H1 (cell line): ENCODE measurements around the gene ZFYVE27. TPM values are rescaled to one million over a fixed set of nuclear protein-coding genes. Genes with fewer than 3 reads are reported as not detected.

Experiments used
- CTCF ChIA-PET: fragments of 300-600 bp; sonication (Branson Sonifier 250); formaldehyde crosslinking; loops from one replicate; lab custom pipeline; 2021; ENCODE audit not compliant: partially characterized antibody; lab: Charles Lee
- POLR2A ChIA-PET: fragments of 300-600 bp; sonication (Branson Sonifier 250); formaldehyde crosslinking; loops from one replicate; lab custom pipeline; 2021; ENCODE audit warnings: inconsistent platforms; ENCODE audit not compliant: partially characterized antibody; lab: Charles Lee
- DNase-seq, 2 experiments: peaks; one replicate each; pipeline versions ENCODE4 v3.0.0 to v3.0.0-alpha.2; 2010 to 2022; ENCODE audit warnings: low spot score in 2 of 2, low read depth in 1 of 2, mixed read lengths in 1 of 2
- FAIRE-seq: peaks from 2 replicates; lab custom pipeline; 2011; peaks lifted over from hg19 to GRCh38; lab: Jason Lieb, UNC
- H2AFZ ChIP-seq: 2 replicates; pipeline ENCODE4 v1.8.1; 2012; ENCODE audit warnings: low read length, inconsistent platforms
- H2AK5ac ChIP-seq: 2 replicates; pipeline ENCODE4 v1.6.1; 2013; ENCODE audit warnings: low read depth, low read length
- H2BK120ac ChIP-seq: replicated peaks from 2 replicates; pipeline ENCODE3; 2013; ENCODE audit warnings: low read depth, low read length, inconsistent platforms
- H2BK12ac ChIP-seq: 2 replicates; pipeline ENCODE4 v1.6.1; 2013; ENCODE audit warnings: low read depth, low read length
- H2BK15ac ChIP-seq: 2 replicates; pipeline ENCODE4 v1.6.1; 2013; ENCODE audit warnings: low read length
- H2BK20ac ChIP-seq: 2 replicates; pipeline ENCODE4 v1.6.1; 2013; ENCODE audit warnings: low read length
- H2BK5ac ChIP-seq: 2 replicates; pipeline ENCODE4 v1.6.1; 2013; ENCODE audit warnings: low read depth, low read length
- H3K14ac ChIP-seq: 2 replicates; pipeline ENCODE4 v1.6.1; 2013; ENCODE audit warnings: inconsistent platforms; ENCODE audit not compliant: insufficient read length
- H3K18ac ChIP-seq: 2 replicates; pipeline ENCODE4 v1.6.1; 2013; ENCODE audit warnings: low read length; ENCODE audit errors: extremely low read depth
- H3K23ac ChIP-seq: 2 replicates; pipeline ENCODE4 v1.6.1; 2013; ENCODE audit warnings: inconsistent platforms; ENCODE audit not compliant: insufficient read length
- H3K23me2 ChIP-seq: 2 replicates; pipeline ENCODE4 v1.6.1; 2013; ENCODE audit warnings: low read depth, low read length
- H3K27ac ChIP-seq: 2 replicates; pipeline ENCODE4 v1.6.1; 2011; ENCODE audit warnings: low read depth, low read length, inconsistent platforms
- H3K27me3 ChIP-seq, 4 experiments: replicated peaks in 1 of 4; 1 replicate in 1 of 4; 2 replicates in 3 of 4; pipeline versions ENCODE4 v1.6.1 to v1.8.1; 2011 to 2013; ENCODE audit warnings: low read length in 3 of 4, mild to moderate bottlenecking in 3 of 4, inconsistent platforms in 2 of 4, mixed read lengths in 2 of 4, moderate library complexity in 1 of 4; ENCODE audit not compliant: control insufficient read depth in 3 of 4, insufficient read depth in 3 of 4; ENCODE audit errors: extremely low read depth in 1 of 4
- H3K36me3 ChIP-seq, 4 experiments: 2 replicates each; pipeline versions ENCODE4 v1.6.1 to v1.8.1; 2011 to 2013; ENCODE audit warnings: mild to moderate bottlenecking in 4 of 4, low read length in 3 of 4, moderate library complexity in 2 of 4, control low read depth in 1 of 4, inconsistent platforms in 1 of 4; ENCODE audit not compliant: insufficient read depth in 4 of 4, control insufficient read depth in 2 of 4
- H3K4ac ChIP-seq: replicated peaks from 2 replicates; pipeline ENCODE3; 2013; ENCODE audit warnings: low read length, low read depth, mixed read lengths, inconsistent platforms; ENCODE audit not compliant: insufficient read length
- H3K4me1 ChIP-seq, 4 experiments: replicated peaks in 1 of 4; 1 replicate in 1 of 4; 2 replicates in 3 of 4; pipeline versions ENCODE4 v1.6.1 to v1.8.1; 2011 to 2013; ENCODE audit warnings: low read length in 3 of 4, inconsistent platforms in 2 of 4, mixed read lengths in 1 of 4; ENCODE audit not compliant: insufficient read depth in 4 of 4, control insufficient read depth in 3 of 4
- H3K4me2 ChIP-seq, 2 experiments: 2 replicates each; pipeline versions ENCODE4 v1.6.1 to v1.8.1; 2011 to 2013; ENCODE audit warnings: low read depth in 2 of 2, low read length in 2 of 2, control low read depth in 1 of 2, inconsistent platforms in 1 of 2, mild to moderate bottlenecking in 1 of 2; ENCODE audit not compliant: insufficient read depth in 1 of 2
- H3K4me3 ChIP-seq, 4 experiments: fragments of 200-600, 300-600 bp in 1 of 4; sonication (generic), shearing (Covaris generic), sonication (Bioruptor Twin) in 1 of 4; 2 replicates each; pipeline versions ENCODE4 v1.5.1 to v1.8.1; 2011 to 2016; ENCODE audit warnings: low read length in 4 of 4, low read depth in 3 of 4, control low read depth in 2 of 4, inconsistent platforms in 2 of 4, mild to moderate bottlenecking in 2 of 4, mixed read lengths in 1 of 4, moderate library complexity in 1 of 4; ENCODE audit not compliant: insufficient read depth in 2 of 4; ENCODE audit errors: extremely low read depth in 1 of 4
- H3K56ac ChIP-seq: replicated peaks from 2 replicates; pipeline ENCODE3; 2013; ENCODE audit warnings: low read depth, mild to moderate bottlenecking, mixed read lengths, low read length, inconsistent platforms; ENCODE audit not compliant: insufficient read length
- H3K79me1 ChIP-seq: 2 replicates; pipeline ENCODE4 v1.6.1; 2013; ENCODE audit warnings: low read depth, low read length, control low read depth
- H3K79me2 ChIP-seq, 2 experiments: 2 replicates each; pipeline versions ENCODE4 v1.6.1 to v1.8.1; 2012 to 2013; ENCODE audit warnings: low read length in 2 of 2, mild to moderate bottlenecking in 2 of 2, inconsistent platforms in 1 of 2; ENCODE audit not compliant: insufficient read depth in 2 of 2, control insufficient read depth in 1 of 2
- H3K9ac ChIP-seq, 4 experiments: replicated peaks in 1 of 4; 1 replicate in 1 of 4; 2 replicates in 3 of 4; pipeline versions ENCODE4 v1.6.1 to v1.8.1; 2011 to 2013; ENCODE audit warnings: low read depth in 3 of 4, low read length in 3 of 4, control low read depth in 2 of 4, mild to moderate bottlenecking in 2 of 4, moderate library complexity in 2 of 4, inconsistent platforms in 1 of 4; ENCODE audit errors: extremely low read depth in 1 of 4
- H3K9me3 ChIP-seq, 2 experiments: 2 replicates each; pipeline versions ENCODE4 v1.6.1 to v1.8.1; 2012 to 2013; ENCODE audit warnings: mild to moderate bottlenecking in 2 of 2, moderate library complexity in 2 of 2, control low read depth in 1 of 2, inconsistent platforms in 1 of 2, low read depth in 1 of 2, low read length in 1 of 2, mixed read lengths in 1 of 2; ENCODE audit not compliant: insufficient read depth in 2 of 2
- H4K20me1 ChIP-seq, 2 experiments: replicated peaks in 1 of 2; 2 replicates each; pipeline versions ENCODE3 to v1.8.1; 2011 to 2013; ENCODE audit warnings: inconsistent platforms in 2 of 2, low read length in 2 of 2, mild to moderate bottlenecking in 1 of 2; ENCODE audit not compliant: insufficient read depth in 2 of 2, control insufficient read depth in 1 of 2
- H4K5ac ChIP-seq: 2 replicates; pipeline ENCODE4 v1.6.1; 2013; ENCODE audit warnings: low read length, low read depth, mixed read lengths, inconsistent platforms; ENCODE audit not compliant: insufficient read length
- H4K8ac ChIP-seq: 2 replicates; pipeline ENCODE4 v1.8.0; 2013; ENCODE audit warnings: mild to moderate bottlenecking, moderate library complexity, low read length, inconsistent platforms; ENCODE audit not compliant: insufficient read depth; ENCODE audit errors: extremely low read depth
- H4K91ac ChIP-seq: replicated peaks from 2 replicates; pipeline ENCODE3; 2013; ENCODE audit warnings: low read length, mixed read lengths, inconsistent platforms; ENCODE audit not compliant: insufficient read length
- CEBPB ChIP-seq: IDR thresholded peaks from 2 replicates; pipeline ENCODE4 v1.6.1; 2012; ENCODE audit warnings: low read depth, low read length
- EP300 ChIP-seq, 2 experiments: IDR thresholded peaks; 1 replicate in 1 of 2; 2 replicates in 1 of 2; pipeline ENCODE4 v1.6.1; 2011 to 2012; ENCODE audit warnings: low read depth in 2 of 2, low read length in 2 of 2, mild to moderate bottlenecking in 2 of 2, borderline replicate concordance in 1 of 2, inconsistent platforms in 1 of 2, moderate library complexity in 1 of 2
- KDM4A ChIP-seq: IDR thresholded peaks from one replicate; pipeline ENCODE4 v1.7.1; 2012; ENCODE audit warnings: low read depth, mild to moderate bottlenecking, moderate library complexity, low read length, inconsistent platforms; ENCODE audit not compliant: severe bottlenecking
- RXRA ChIP-seq: IDR thresholded peaks from 2 replicates; pipeline ENCODE4 v1.6.1; 2011; ENCODE audit warnings: low read depth, mild to moderate bottlenecking, low read length, moderate library complexity; ENCODE audit not compliant: insufficient read depth
- SIN3A ChIP-seq, 2 experiments: IDR thresholded peaks in 1 of 2; conservative IDR thresholded peaks in 1 of 2; 2 replicates each; pipeline ENCODE4 v1.6.1; 2011 to 2012; ENCODE audit warnings: low read length in 2 of 2, improper control_type of control experiment in 1 of 2, low read depth in 1 of 2, mild to moderate bottlenecking in 1 of 2
- SIRT6 ChIP-seq: IDR thresholded peaks from one replicate; pipeline ENCODE4 v1.7.1; 2012; ENCODE audit warnings: low read length, inconsistent platforms
- SP1 ChIP-seq: IDR thresholded peaks from 2 replicates; pipeline ENCODE4 v1.6.1; 2011; ENCODE audit warnings: low read depth, low read length
- TCF12 ChIP-seq: IDR thresholded peaks from 2 replicates; pipeline ENCODE4 v1.6.1; 2011; ENCODE audit warnings: low read depth, mild to moderate bottlenecking, low read length
- YY1 ChIP-seq: IDR thresholded peaks from 2 replicates; pipeline ENCODE4 v1.6.1; 2011; ENCODE audit warnings: low read depth, mild to moderate bottlenecking, low read length
- WGBS, 2 experiments: shearing (Covaris generic) in 1 of 2; methylation state at CpG; one replicate each; pipeline versions ENCODE4 v1.1.6 to v1.1.7; 2013 to 2015; ENCODE audit warnings: low lambda C conversion rate in 2 of 2, mixed read lengths in 2 of 2, inconsistent platforms in 1 of 2, low coverage in 1 of 2, missing lambda C conversion rate in 1 of 2; ENCODE audit not compliant: insufficient replicate concordance in 2 of 2, insufficient coverage in 1 of 2, insufficient read length in 1 of 2; ENCODE audit errors: extremely low coverage in 1 of 2, missing lambda C conversion rate in 1 of 2; 5-methylcytosine and 5-hydroxymethylcytosine counted together
- polyA plus RNA-seq, 7 experiments: library from polyadenylated mRNA; depleted of rRNA in 3 of 7; stranded (reverse) in 5 of 7; unstranded in 2 of 7; fragments of >200 nt in 5 of 7; fragments of 200-250 nt in 2 of 7; gene quantifications; 1 replicate in 5 of 7; 2 replicates in 1 of 7; 4 replicates in 1 of 7; pipeline versions ENCODE4 v1.2.1 to v1.2.3, GENCODE V29; 2011 to 2013; ENCODE audit warnings: missing spikeins in 2 of 7, mixed read lengths in 2 of 7
- total RNA-seq: library from RNA; stranded (reverse); fragmentation: NEBNext Ultra II Directional; extraction: Animal tissue kit (Norgen Biotek cat#: 25700); gene quantifications from 2 replicates; pipeline ENCODE4 v1.2.1, GENCODE V29; 2021
- TF ChIP-seq, protein P1 (sequence below), 3 experiments: IDR thresholded peaks; 1 replicate in 2 of 3; 2 replicates in 1 of 3; pipeline versions ENCODE4 v1.5.1 to v1.6.1; 2011; ENCODE audit warnings: low read length in 3 of 3, mild to moderate bottlenecking in 3 of 3, inconsistent platforms in 2 of 3, low read depth in 1 of 3, moderate library complexity in 1 of 3; ENCODE audit not compliant: insufficient read depth in 1 of 3; ENCODE audit errors: control extremely low read depth in 1 of 3

The ZFYVE27 gene
- total and polyA plus RNA-seq, 2 of the 8 experiments (the other 6 are each of a cell fraction or from before 2014, with no cell fraction given), result 16.6 to 19.8 TPM

DNA sequence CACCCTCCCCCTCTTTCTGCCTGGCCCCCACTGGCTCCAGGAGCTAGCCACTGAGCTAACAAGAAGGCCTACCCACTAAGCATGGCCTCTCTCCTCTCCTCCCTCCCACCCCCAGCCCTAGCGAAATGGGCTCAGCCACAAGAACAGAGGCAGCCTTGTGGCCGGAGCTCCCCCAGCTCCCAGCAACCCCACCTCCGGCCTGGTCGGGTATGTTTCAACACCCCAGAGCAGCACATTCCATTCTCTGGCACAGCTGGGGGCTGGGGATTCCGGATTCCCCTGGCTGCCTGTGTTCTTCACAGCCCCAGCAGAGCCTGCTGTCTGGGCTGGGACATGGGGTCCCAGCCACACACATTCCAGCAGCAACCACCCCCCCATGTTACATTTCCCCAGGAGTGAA lies 25.9 kb downstream of the ZFYVE27 start:
- Histone ChIP-seq H2BK20ac (no peak overlapping the region), H3K18ac (peak overlapping the region; percentile 32; the same call in 1 of the 2 replicates), H3K4me1 (peaks cover 0 to 14% (median 7%) of the 10 kb centered on the region in 4 experiments; a peak in 6 of 7 replicates), H3K79me1 (no peaks in the 10 kb centered on the region), H2AFZ (no peak overlapping the region), H3K14ac (no peak overlapping the region), H2BK15ac (no peak overlapping the region), H4K5ac (no peak overlapping the region), H3K9me3 (no peaks in the 10 kb centered on the region), H3K79me2 (no peaks in the 10 kb centered on the region), H3K36me3 (peaks cover 0 to 6% (median under 1%) of the 10 kb centered on the region in 4 experiments; a peak in 3 of 8 replicates), H3K4me2 (peak overlapping the region; percentile 14 to 22; a peak in 3 of 4 replicates), H2BK12ac (no peak overlapping the region), H3K23ac (no peak overlapping the region), H4K8ac (peak overlapping the region; percentile 41; the same call in 1 of the 2 replicates), H4K91ac (no peak overlapping the region), H3K4me3 (no peak overlapping the region), H3K9ac (no peak overlapping the region; a peak in 1 of 7 replicates), H2AK5ac (no peak overlapping the region), H3K27me3 (no peaks in the 10 kb centered on the region), H2BK5ac (0 out of 2 replicates have a peak overlapping the region, but pooled peaks have one; percentile 73), H3K23me2 (no peaks in the 10 kb centered on the region), H4K20me1 (peaks cover 0 to 1% of the 10 kb centered on the region in 2 experiments), H3K4ac (no peak overlapping the region), H2BK120ac (no peak overlapping the region), H3K27ac (no peak overlapping the region), H3K56ac (no peak overlapping the region)
- FAIRE-seq, result peak; percentile 58
- POLR2A ChIA-PET, result interaction anchor here (0.6 to 4.9 kb wide), 8 partner anchors 8 to 126 kb away, joined by 3 to 30 read pairs (median 4); partner anchors contain the start of genes SFRP5 and ZFYVE27
- CTCF ChIA-PET, result interaction anchor here (0.8 to 8.5 kb wide), 20 partner anchors 9 to 141 kb away, joined by 3 to 77 read pairs (median 4); partner anchors contain the start of genes SFRP5 and ZFYVE27
- 22% methylated on average over 5 of the region's 5 CpGs; no CpG with 5 or more reads in 1 of the 2 experiments for WGBS, 2 experiments
- DNase-seq, result peak in 1 of 2 experiments; percentile 71
- TF ChIP-seq TCF12, result 0 out of 2 replicates have a peak, but pooled peaks have one; percentile 56
- TF ChIP-seq CEBPB, result peak; percentile 71
- peak in 1 of 2 experiments; percentile 16; a peak in 1 of 3 replicates for TF ChIP-seq EP300 (IDR thresholded peaks at IDR 0.05; ENCODE audit: borderline replicate concordance in 1 of 2, low read depth in 2 of 2, low read length in 2 of 2)
- no peak for TF ChIP-seq SIRT6
- TF ChIP-seq YY1, result peak; percentile 36; the same call in 1 of the 2 replicates
- TF ChIP-seq KDM4A, result no peak
- 0 out of 4 replicates have a peak, but pooled peaks of 1 of the 2 experiments have one; percentile 59 for TF ChIP-seq SIN3A (conservative IDR thresholded peaks at IDR 0.05 in 1 of 2, IDR thresholded peaks at IDR 0.05 in 1 of 2; ENCODE audit: low read depth in 1 of 2, low read length in 2 of 2)
- TF ChIP-seq, protein P1, sequence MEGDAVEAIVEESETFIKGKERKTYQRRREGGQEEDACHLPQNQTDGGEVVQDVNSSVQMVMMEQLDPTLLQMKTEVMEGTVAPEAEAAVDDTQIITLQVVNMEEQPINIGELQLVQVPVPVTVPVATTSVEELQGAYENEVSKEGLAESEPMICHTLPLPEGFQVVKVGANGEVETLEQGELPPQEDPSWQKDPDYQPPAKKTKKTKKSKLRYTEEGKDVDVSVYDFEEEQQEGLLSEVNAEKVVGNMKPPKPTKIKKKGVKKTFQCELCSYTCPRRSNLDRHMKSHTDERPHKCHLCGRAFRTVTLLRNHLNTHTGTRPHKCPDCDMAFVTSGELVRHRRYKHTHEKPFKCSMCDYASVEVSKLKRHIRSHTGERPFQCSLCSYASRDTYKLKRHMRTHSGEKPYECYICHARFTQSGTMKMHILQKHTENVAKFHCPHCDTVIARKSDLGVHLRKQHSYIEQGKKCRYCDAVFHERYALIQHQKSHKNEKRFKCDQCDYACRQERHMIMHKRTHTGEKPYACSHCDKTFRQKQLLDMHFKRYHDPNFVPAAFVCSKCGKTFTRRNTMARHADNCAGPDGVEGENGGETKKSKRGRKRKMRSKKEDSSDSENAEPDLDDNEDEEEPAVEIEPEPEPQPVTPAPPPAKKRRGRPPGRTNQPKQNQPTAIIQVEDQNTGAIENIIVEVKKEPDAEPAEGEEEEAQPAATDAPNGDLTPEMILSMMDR (IDR thresholded peaks at IDR 0.05; ENCODE audit: control extremely low read depth in 1 of 3, insufficient read depth in 1 of 3, low read depth in 1 of 3, low read length in 3 of 3), result no peak
- peak; percentile 54; the same call in 1 of the 2 replicates for TF ChIP-seq SP1
- TF ChIP-seq RXRA, result no peak
